ENCODE measurements around the gene KLF6.
A peak's percentile ranks its signal among the peaks of the same experiment; 100 is the strongest.

Gene KLF6

GRCh38 chr10:3787016-3787400 lies 2.0 kb upstream of the KLF6 start:
- Histone ChIP-seq H3K36me3 (ENCODE audit: insufficient read depth, low read length) (peaks cover 5% of the 10 kb centered on the region; the same call in 1 of the 2 replicates), H3K9ac (ENCODE audit: low read depth, low read length) (peak overlapping the region; percentile 97; the same call in 1 of the 2 replicates)

GRCh38 chr10:3786295-3787015 lies 1.4 kb upstream of the KLF6 start:
- Histone ChIP-seq H3K36me3 (ENCODE audit: insufficient read depth, low read length) (peaks cover 10% of the 10 kb centered on the region; the same call in 1 of the 2 replicates), H3K9me3 (ENCODE audit: control insufficient read depth, insufficient read depth, low read length) (no peaks in the 10 kb centered on the region), H3K9ac (ENCODE audit: low read depth, low read length) (peak overlapping the region; percentile 97), H3K4me1 (ENCODE audit: insufficient read depth, low read length) (peaks cover 15% of the 10 kb centered on the region; the same call in 1 of the 2 replicates)

More at GRCh38 chr10:3787016-3787400, 2.0 kb upstream of the KLF6 start:
- Histone ChIP-seq H3K4me1 (ENCODE audit: insufficient read depth, low read length) (peaks cover 15% of the 10 kb centered on the region; the same call in 1 of the 2 replicates), H3K9me3 (ENCODE audit: control insufficient read depth, insufficient read depth, low read length) (no peaks in the 10 kb centered on the region)

- Histone ChIP-seq H3K9ac (ENCODE audit: low read depth, low read length) (peak overlapping the region; percentile 97), H3K36me3 (ENCODE audit: insufficient read depth, low read length) (peaks cover 16% of the 10 kb centered on the region), H3K9me3 (ENCODE audit: control insufficient read depth, insufficient read depth, low read length) (no peaks in the 10 kb centered on the region), H3K4me1 (ENCODE audit: insufficient read depth, low read length) (peaks cover 15% of the 10 kb centered on the region)
These were observed 852 bp upstream of the KLF6 start for GRCh38 chr10:3785851-3786271.

GRCh38 chr10:3785251-3785850 lies 342 bp upstream of the KLF6 start:
- Histone ChIP-seq H3K9ac (ENCODE audit: low read depth, low read length) (peak overlapping the region; percentile 97), H3K9me3 (ENCODE audit: control insufficient read depth, insufficient read depth, low read length) (no peaks in the 10 kb centered on the region), H3K4me1 (ENCODE audit: insufficient read depth, low read length) (peaks cover 15% of the 10 kb centered on the region), H3K36me3 (ENCODE audit: insufficient read depth, low read length) (peaks cover 20% of the 10 kb centered on the region)

- H3K4me1 ChIP-seq (ENCODE audit: insufficient read depth, low read length), result peaks cover 24% of the 10 kb centered on the region
- H3K9me3 ChIP-seq (ENCODE audit: control insufficient read depth, insufficient read depth, low read length), result no peaks in the 10 kb centered on the region
- H3K36me3 ChIP-seq (ENCODE audit: insufficient read depth, low read length), result peaks cover 33% of the 10 kb centered on the region
- H3K9ac ChIP-seq (ENCODE audit: low read depth, low read length), result peak overlapping the region; percentile 95
These were observed 1.2 kb downstream of the KLF6 start for GRCh38 chr10:3783682-3784432.

GRCh38 chr10:3783316-3783681 lies 1.7 kb downstream of the KLF6 start:
- H3K4me1 ChIP-seq (ENCODE audit: insufficient read depth, low read length), result peaks cover 25% of the 10 kb centered on the region
- no peaks in the 10 kb centered on the region for H3K9me3 ChIP-seq (ENCODE audit: control insufficient read depth, insufficient read depth, low read length)
- peak overlapping the region; percentile 95 for H3K9ac ChIP-seq (ENCODE audit: low read depth, low read length)
- H3K36me3 ChIP-seq (ENCODE audit: insufficient read depth, low read length), result peaks cover 39% of the 10 kb centered on the region

- peaks cover 26% of the 10 kb centered on the region for H3K4me1 ChIP-seq (ENCODE audit: insufficient read depth, low read length)
- H3K9me3 ChIP-seq (ENCODE audit: control insufficient read depth, insufficient read depth, low read length), result no peaks in the 10 kb centered on the region
- peaks cover 42% of the 10 kb centered on the region for H3K36me3 ChIP-seq (ENCODE audit: insufficient read depth, low read length)
- peak overlapping the region; percentile 95 for H3K9ac ChIP-seq (ENCODE audit: low read depth, low read length)
These were observed 2.3 kb downstream of the KLF6 start for GRCh38 chr10:3782451-3783315.

GRCh38 chr10:3782146-3782450 lies 2.9 kb downstream of the KLF6 start:
- Histone ChIP-seq H3K4me1 (ENCODE audit: insufficient read depth, low read length) (peaks cover 24% of the 10 kb centered on the region), H3K9me3 (ENCODE audit: control insufficient read depth, insufficient read depth, low read length) (no peaks in the 10 kb centered on the region), H3K9ac (ENCODE audit: low read depth, low read length) (peak overlapping the region; percentile 95; the same call in 1 of the 2 replicates), H3K36me3 (ENCODE audit: insufficient read depth, low read length) (peaks cover 46% of the 10 kb centered on the region)

- Histone ChIP-seq H3K9me3 (ENCODE audit: control insufficient read depth, insufficient read depth, low read length) (no peaks in the 10 kb centered on the region), H3K4me1 (ENCODE audit: insufficient read depth, low read length) (peaks cover 25% of the 10 kb centered on the region; the same call in 1 of the 2 replicates), H3K36me3 (ENCODE audit: insufficient read depth, low read length) (peaks cover 50% of the 10 kb centered on the region), H3K9ac (ENCODE audit: low read depth, low read length) (peak overlapping the region; percentile 95; the same call in 1 of the 2 replicates)
These were observed 3.4 kb downstream of the KLF6 start for GRCh38 chr10:3781468-3782145.

- peaks cover 29% of the 10 kb centered on the region; the same call in 1 of the 2 replicates for H3K4me1 ChIP-seq (ENCODE audit: insufficient read depth, low read length)
- H3K36me3 ChIP-seq (ENCODE audit: insufficient read depth, low read length), result peaks cover 51% of the 10 kb centered on the region
- peak overlapping the region; percentile 16; the same call in 1 of the 2 replicates for H3K9ac ChIP-seq (ENCODE audit: low read depth, low read length)
- no peaks in the 10 kb centered on the region for H3K9me3 ChIP-seq (ENCODE audit: control insufficient read depth, insufficient read depth, low read length)
These were observed 4.1 kb downstream of the KLF6 start for GRCh38 chr10:3780771-3781467.

- Histone ChIP-seq H3K36me3 (ENCODE audit: insufficient read depth, low read length) (peaks cover 51% of the 10 kb centered on the region), H3K9ac (ENCODE audit: low read depth, low read length) (peak overlapping the region; percentile 16; the same call in 1 of the 2 replicates)
These were observed 4.8 kb downstream of the KLF6 start for GRCh38 chr10:3780021-3780770.

GRCh38 chr10:3779158-3779741 lies 5.8 kb downstream of the KLF6 start:
- H3K4me1 ChIP-seq (ENCODE audit: insufficient read depth, low read length), result peaks cover 38% of the 10 kb centered on the region
- peaks cover 51% of the 10 kb centered on the region for H3K36me3 ChIP-seq (ENCODE audit: insufficient read depth, low read length)
- no peaks in the 10 kb centered on the region for H3K9me3 ChIP-seq (ENCODE audit: control insufficient read depth, insufficient read depth, low read length)
- H3K9ac ChIP-seq (ENCODE audit: low read depth, low read length), result no peak overlapping the region

More at GRCh38 chr10:3780021-3780770, 4.8 kb downstream of the KLF6 start:
- Histone ChIP-seq H3K9me3 (ENCODE audit: control insufficient read depth, insufficient read depth, low read length) (no peaks in the 10 kb centered on the region), H3K4me1 (ENCODE audit: insufficient read depth, low read length) (peaks cover 36% of the 10 kb centered on the region)

Data from ES-I3 (cell line).